ENCODE results near the gene CLDN8.

Gene CLDN8

DNA sequence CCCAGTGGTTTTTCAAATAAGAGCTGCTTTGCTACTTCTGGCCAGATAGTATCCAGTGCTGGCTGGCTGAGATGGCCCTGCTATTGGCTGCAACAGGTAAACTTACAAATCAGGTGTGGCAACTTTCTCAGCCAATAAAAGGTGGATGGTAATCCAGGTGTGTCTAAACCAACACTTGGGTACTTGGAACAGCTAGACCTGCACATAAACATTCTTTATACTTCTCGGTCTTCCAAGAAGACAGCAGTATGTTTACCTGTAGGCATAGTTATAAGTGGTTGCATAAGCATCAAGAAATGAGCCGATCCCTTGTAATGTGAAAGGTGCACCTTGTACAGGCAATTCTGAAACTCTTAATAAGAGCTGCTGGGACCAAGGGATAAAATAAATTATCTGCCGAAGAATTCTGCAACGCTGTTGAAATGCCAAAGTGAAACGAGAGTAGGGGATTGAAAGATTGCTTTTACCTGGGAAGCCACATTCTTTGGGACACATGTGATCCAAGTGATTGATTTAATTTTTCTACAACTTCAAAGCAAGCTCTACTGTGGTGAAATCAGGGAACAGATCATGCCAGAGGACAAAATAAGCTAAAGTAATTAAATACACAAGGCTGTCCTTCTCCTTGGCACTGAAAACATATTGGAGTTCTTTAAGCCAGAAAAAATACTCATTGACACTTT lies at the start of gene CLDN8:
Gene CLDN8 (minus strand): TSS at position 57 of the 683 bp plus-strand sequence. CDS start 172 bp downstream, outside the sequence.
- no peak for DNase-seq

DNA sequence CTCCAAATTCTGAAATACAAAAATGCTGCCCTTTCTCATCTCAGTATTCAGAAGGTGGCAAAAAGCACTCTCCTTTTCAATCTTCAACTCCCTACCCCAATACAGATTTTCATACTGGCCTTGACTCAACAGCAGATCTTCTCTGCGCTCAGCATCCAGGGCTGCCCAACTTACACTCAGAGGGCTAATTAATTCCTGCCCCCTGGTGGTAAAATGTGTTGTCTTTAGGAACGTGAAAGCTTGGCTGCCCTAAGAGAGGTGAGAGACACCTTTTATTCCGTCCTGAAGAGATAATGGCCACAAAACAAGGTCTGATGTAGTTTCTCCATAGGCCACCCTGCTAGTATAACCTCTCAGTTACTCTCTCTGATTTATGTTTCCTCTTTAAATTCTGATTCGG lies 41.9 kb upstream of the CLDN8 start:
- DNase-seq, result no peak

GRCh38 chr21:30256100-30256499 lies 40.2 kb upstream of the CLDN8 start:
- DNase-seq, result no peak

DNA sequence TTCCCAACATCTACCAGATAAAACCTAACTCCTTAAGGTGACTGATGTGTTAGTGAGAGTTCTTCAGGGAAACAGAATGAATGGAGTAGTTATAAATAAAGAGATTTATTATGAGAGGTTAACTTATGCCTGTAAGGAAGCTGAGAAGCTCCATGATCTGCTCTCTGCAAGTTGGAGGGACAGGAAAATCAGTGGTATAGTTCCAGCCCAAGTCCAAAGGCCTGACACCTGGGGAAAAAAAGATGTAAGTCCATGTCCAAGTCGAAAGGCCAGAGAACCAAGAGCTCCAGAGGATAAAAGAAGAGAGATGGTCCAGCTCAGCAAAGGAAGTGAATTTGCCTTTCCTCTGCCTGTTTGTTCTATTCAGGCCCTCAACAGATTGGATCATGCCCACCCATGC lies 39.8 kb upstream of the CLDN8 start:
- DNase-seq, result no peak

- no peak for DNase-seq
Measured at GRCh38 chr21:30251781-30252180, 35.9 kb upstream of the CLDN8 start.

DNA sequence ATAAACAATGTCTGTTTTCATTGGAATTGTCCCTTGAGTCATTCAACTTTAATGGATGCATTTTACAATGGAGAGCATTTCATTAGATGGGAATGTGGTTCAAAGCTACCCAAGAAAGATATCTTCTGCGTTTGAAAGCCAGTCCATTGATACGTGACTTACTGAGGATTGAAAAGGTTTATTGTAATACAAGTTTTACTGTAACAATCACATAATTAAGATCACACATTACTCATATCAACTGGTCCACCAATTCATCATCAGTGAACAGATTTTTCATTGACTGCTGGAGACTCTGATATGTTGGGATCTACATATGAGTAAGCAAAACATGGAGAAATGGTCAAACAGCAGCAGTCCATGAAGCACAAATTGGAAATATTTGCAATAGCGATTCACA lies 34.0 kb upstream of the CLDN8 start:
- DNase-seq, result no peak

DNA sequence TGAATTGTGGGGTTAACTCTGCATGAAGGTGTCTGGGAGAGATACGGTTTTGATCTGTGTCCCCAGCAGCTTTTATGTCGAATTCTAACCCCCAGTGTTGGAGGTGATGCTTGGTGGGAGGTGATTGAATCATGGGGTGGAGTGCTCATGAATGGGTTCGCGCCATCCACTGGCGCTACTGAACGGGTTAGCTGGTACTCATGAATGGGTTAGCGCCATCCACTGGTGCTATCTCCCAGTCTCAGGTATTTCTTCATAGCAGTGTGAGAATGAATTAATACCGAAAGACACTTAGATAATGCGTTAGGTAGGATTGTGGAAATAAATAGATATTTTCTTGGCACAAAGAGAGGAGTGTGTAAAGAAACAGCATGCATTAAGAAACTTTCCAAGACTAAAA lies 32.9 kb upstream of the CLDN8 start:
- no peak for DNase-seq

DNA sequence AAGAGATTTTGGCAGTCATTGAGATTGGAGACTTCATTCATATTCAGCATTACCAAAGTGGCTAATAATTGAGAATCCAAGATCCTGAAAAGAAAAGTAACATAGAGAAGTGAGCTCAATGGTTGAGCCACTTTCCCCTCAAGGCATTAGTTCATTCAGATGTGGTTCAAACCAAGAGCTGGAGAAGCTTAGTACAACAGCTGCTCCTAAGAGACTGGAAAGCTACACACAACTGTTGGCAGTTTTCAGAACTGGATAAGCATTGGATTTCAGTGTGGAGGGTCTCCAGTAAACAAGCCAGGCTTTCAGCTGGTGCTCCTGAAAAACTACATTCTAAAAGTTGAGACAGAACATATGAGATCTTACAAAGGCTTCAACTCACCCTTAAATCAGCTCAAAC lies 29.2 kb upstream of the CLDN8 start:
- no peak for DNase-seq

GRCh38 chr21:30243691-30244090 lies 27.8 kb upstream of the CLDN8 start:
- DNase-seq, result no peak

- no peak for DNase-seq
Measured at GRCh38 chr21:30240661-30241060, 24.8 kb upstream of the CLDN8 start.

- no peak for DNase-seq
Measured at GRCh38 chr21:30238168-30238567, 22.3 kb upstream of the CLDN8 start.

- DNase-seq, result no peak
Measured at GRCh38 chr21:30234643-30235042, 18.7 kb upstream of the CLDN8 start.

DNA sequence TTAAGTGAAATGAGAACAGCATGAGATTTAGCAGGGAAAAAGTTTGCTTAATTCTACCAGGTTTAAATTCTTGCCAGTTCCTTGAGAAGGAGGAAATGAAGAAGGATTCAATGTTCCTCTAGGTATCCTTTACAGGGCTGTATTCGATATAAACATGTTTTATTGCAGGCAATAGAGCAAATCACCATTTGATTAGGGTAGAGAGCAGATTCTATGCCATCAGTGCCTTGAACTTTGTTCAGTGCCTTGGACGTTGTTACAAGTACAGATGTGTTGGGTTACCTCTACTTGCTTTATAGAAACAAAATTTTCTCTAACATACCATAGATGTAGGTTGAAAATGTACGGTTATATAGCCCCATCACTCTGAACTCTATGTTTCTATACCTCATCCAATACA lies 18.2 kb upstream of the CLDN8 start:
- DNase-seq, result no peak

DNA sequence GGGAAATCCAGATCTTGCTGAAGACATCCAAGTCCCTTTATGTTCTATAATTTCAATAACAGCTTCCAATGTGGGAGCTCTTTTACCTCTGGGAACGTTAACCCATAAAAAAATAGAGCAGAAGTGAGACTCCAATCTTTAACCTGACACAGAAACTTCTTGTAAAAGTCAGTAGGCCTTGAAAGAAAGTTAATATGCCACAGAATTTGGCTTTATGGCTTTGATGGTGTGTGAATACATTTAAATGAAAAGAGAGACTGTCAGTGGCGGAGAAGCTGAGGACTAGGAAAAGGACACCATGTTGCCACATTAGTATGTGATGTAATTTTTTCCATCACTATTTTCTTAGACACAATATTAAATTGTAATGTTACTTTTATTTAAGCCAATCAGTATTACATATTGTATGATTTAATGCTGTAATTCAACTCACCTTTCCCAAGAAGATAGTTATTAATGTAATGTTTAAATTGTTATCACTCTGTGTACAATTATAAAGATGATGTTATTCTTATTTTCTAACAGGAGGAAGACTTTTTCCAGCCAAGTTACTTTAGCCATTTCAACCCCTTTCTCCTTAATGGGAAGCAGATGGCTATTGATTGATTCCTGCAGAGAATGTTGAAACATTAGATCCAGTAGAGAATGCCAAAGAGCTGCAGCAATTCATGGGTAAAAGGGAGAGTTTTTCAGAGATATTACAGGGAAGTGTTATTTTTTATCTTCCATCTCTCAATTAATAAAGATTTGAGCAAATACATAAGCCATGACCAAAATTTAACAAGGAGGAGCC lies 17.5 kb upstream of the CLDN8 start:
- DNase-seq, result no peak

- DNase-seq, result no peak
Measured at GRCh38 chr21:30232011-30232410, 16.1 kb upstream of the CLDN8 start.

- DNase-seq, result no peak
Measured at GRCh38 chr21:30227633-30228404, 11.9 kb upstream of the CLDN8 start.

- DNase-seq, result no peak
Measured at GRCh38 chr21:30227128-30227527, 11.2 kb upstream of the CLDN8 start.

- DNase-seq, result no peak
Measured at GRCh38 chr21:30223596-30223995, 7.7 kb upstream of the CLDN8 start.

DNA sequence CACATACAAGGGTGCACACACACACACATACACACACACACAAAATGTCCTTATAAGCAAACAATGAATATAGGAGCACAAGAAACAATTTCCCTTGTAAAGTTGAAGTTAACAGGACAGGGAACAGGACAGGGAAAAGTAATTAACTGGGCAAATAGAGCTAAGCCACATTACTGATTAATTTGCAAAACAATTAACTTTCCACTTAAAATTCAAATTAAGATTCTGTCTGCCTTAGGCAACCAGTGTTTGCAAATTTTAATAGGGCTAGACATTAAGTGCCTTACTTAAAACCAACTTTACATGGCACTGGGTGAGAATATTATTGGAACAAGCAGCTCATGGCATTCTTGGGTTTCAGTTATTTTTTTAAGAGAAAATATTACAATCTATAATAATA lies 6.8 kb upstream of the CLDN8 start:
- no peak for DNase-seq

DNA sequence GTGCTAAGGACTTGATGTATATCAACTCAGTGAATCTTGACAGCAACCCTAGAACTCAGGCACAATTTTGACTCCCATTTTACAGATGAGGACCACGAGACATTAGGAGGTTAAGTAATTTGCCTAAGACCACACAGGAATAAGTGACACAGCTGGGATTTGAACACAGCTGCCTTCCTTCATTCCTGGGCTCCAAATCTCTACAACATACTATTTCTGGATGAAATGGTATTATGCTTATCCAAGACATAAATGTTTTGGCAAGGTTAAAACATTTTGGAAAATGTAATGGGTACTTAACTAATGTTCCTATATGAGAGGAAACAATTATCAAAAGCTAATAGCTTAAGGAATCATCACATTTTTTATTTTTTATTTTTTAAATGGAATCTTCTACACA lies 4.8 kb downstream of the CLDN8 start:
- no peak for DNase-seq

DNA sequence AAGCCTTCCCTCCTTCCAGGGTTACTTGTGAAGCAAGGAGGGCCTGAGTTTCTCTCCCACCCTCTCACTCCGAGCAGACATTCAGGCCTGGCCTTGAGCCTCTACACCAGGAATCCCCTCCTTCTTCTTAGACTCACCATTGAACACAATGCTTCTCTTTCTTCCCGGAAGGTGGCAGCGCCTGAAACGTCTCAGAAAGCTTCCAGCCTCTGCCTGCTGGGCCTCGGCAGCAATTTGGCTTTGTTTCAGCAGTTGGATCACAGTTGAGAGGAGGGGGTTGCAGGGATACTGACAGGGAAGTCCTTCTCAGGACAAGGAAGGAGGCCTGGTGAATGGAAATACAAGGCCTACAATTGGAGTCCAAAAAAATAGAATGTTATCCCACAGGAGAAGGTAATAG lies 6.3 kb downstream of the CLDN8 start:
- no peak for DNase-seq

DNA sequence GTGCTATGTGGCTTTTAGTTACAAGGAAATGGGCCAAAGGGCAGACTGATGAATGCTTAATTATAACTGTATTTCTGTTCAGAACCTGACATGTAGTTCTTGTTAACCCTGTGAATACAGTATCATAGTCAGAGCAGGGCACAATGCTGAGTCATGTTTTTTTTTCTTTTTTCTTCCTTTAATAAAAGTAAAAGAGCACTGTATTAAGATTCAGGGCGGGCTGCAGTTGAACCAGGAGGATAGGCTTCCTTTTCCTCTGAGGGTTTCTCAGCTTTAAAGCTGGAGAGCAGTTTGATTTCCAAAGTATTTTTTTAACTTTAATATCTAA lies 8.7 kb downstream of the CLDN8 start:
- DNase-seq, result no peak

DNA sequence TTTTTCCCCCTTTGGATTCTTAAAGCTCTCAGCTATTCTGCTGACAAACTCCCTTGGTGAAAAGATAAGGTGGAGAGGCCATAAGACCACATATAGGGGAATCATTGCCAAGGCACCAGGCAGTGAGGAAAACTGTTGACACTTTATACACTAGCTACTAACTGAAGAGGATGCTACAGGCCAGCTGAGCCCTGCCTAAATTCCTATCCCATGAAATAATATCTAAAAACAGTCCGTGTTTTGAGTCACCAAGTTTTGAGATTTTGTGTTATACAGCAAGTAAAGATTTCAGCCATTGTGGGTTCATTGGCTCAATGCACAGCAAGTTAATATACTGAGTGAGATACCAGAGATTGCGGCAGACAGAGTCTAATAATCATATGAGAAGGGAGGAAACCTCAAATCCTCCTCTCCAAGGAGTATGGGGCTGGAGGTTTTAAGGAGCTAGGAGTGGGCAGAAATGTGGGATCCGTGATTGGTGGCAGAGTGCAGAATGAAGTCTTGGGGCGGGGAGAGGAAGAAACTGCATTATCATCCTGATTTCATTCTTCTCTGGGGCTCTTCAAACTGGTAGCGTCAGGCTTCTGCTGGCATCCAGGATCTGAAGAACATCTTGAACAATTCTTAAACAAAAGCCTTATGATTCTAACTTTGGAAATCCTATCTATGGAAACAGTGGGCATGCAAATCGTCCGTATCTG lies 9.2 kb downstream of the CLDN8 start:
- no peak for DNase-seq
